Brain microvascular endothelial cell (primary cell): ENCODE results near the gene PPP2R3A.
A peak's percentile ranks its signal among the peaks of the same experiment; 100 is the strongest.

ENCODE experiments used
- DNase-seq: peaks from one replicate; pipeline ENCODE4 v3.0.0-alpha.2; 2020
- H3K27ac ChIP-seq: fragments of 250-450 bp; sonication (Bioruptor Pico); 2 replicates; pipeline ENCODE4 v1.5.1; 2020; ENCODE audit warnings: mild to moderate bottlenecking, moderate library complexity
- H3K27me3 ChIP-seq: fragments of 250-450 bp; sonication (Bioruptor Pico); replicated peaks from 2 replicates; pipeline ENCODE4 v1.5.1; 2020; ENCODE audit warnings: mild to moderate bottlenecking
- H3K36me3 ChIP-seq: fragments of 250-450 bp; sonication (Bioruptor Pico); replicated peaks from 2 replicates; pipeline ENCODE4 v1.5.1; 2020; ENCODE audit warnings: mild to moderate bottlenecking
- H3K4me3 ChIP-seq: 2 replicates; pipeline ENCODE4 v1.5.1; 2011; ENCODE audit warnings: low read depth, mild to moderate bottlenecking, control low read depth, low read length, moderate library complexity
- CTCF ChIP-seq: IDR thresholded peaks from 2 replicates; pipeline ENCODE4 v1.5.1; 2011; ENCODE audit warnings: low read depth, mild to moderate bottlenecking, moderate library complexity, low read length, control low read depth, inconsistent platforms; ENCODE audit errors: missing control alignments
- in situ Hi-C: cut with HindIII; loops from 2 replicates; pipeline ENCODE4 v1.10.0; 2017; ENCODE audit warnings: low sequenced_read_pairs, low pct_ligation_motif_present

The PPP2R3A gene

GRCh38 chr3:136192831-136193230 lies 227.3 kb downstream of the PPP2R3A start:
- no peak overlapping the region for H3K27ac ChIP-seq
- peak overlapping the region; percentile 73 for H3K4me3 ChIP-seq
- no peaks in the 10 kb centered on the region for H3K36me3 ChIP-seq
- TF ChIP-seq CTCF: no peak
- no peak for DNase-seq
- in situ Hi-C loops: no loop called here
- no peaks in the 10 kb centered on the region for H3K27me3 ChIP-seq

- TF ChIP-seq CTCF: no peak
- H3K27ac ChIP-seq: no peak overlapping the region
- H3K4me3 ChIP-seq: peak overlapping the region; percentile 73
- DNase-seq: no peak
- in situ Hi-C loops: no loop called here
- no peaks in the 10 kb centered on the region for H3K36me3 ChIP-seq
- H3K27me3 ChIP-seq: no peaks in the 10 kb centered on the region
Observed at GRCh38 chr3:136193278-136194054, 227.9 kb downstream of the PPP2R3A start.

GRCh38 chr3:136194409-136195257 lies 229.1 kb downstream of the PPP2R3A start:
- Histone ChIP-seq H3K36me3 (no peaks in the 10 kb centered on the region), H3K4me3 (peak overlapping the region; percentile 73), H3K27ac (peak overlapping the region; percentile 98), H3K27me3 (no peaks in the 10 kb centered on the region)
- no peak for TF ChIP-seq CTCF
- in situ Hi-C loops: no loop called here
- DNase-seq: no peak

- in situ Hi-C loops: no loop called here
- H3K27ac ChIP-seq: peak overlapping the region; percentile 98
- H3K27me3 ChIP-seq: no peaks in the 10 kb centered on the region
- peak; percentile 40 for DNase-seq
- no peaks in the 10 kb centered on the region for H3K36me3 ChIP-seq
- TF ChIP-seq CTCF: no peak
- H3K4me3 ChIP-seq: peak overlapping the region; percentile 73
Observed at GRCh38 chr3:136195258-136196063, 229.9 kb downstream of the PPP2R3A start.

GRCh38 chr3:136196064-136196400 lies 230.5 kb downstream of the PPP2R3A start, which contains the start of gene MSL2:
Gene MSL2 (minus strand): TSS chr3:136196335. CDS start chr3:136195113, 1,222 bp downstream.
- Histone ChIP-seq H3K4me3 (peak within 1 kb of the TSS; percentile 73), H3K27ac (peak within 1 kb of the TSS; percentile 98), H3K36me3 (no peaks in the 10 kb centered on the region), H3K27me3 (no peaks in the 10 kb centered on the region)
- no peak for DNase-seq
- no peak for TF ChIP-seq CTCF
- in situ Hi-C loops: no loop called here
